Stimulated activated naive CD4-positive, alpha-beta T cell (primary cell): ENCODE data around the gene NEUROD4.

ENCODE experiments used
- DNase-seq, 6 experiments: peaks; one replicate each; lab custom pipeline; 2025; lab: John Stamatoyannopoulos, UW

NEUROD4 gene

GRCh38 chr12:54998958-54999510, 20.7 kb upstream of the NEUROD4 start:
- DNase-seq: no peak

- DNase-seq: peak in 2 of 6 experiments; percentile 6 to 12
Observed at GRCh38 chr12:55001198-55001868, 18.4 kb upstream of the NEUROD4 start.

GRCh38 chr12:55002355-55002754, 17.4 kb upstream of the NEUROD4 start:
- no peak for DNase-seq

- DNase-seq: no peak
Observed at GRCh38 chr12:55008944-55009585, 10.7 kb upstream of the NEUROD4 start.

GRCh38 chr12:55017416-55017925, 2.3 kb upstream of the NEUROD4 start:
- no peak for DNase-seq

GRCh38 chr12:55024575-55024974, 4.8 kb downstream of the NEUROD4 start:
- DNase-seq: no peak

GRCh38 chr12:55025508-55025907, 5.7 kb downstream of the NEUROD4 start:
- DNase-seq: no peak

GRCh38 chr12:55034218-55034617, 14.4 kb downstream of the NEUROD4 start:
- DNase-seq: no peak

- peak in 3 of 6 experiments; percentile 5 to 54 (median 32) for DNase-seq
Observed at GRCh38 chr12:55036326-55037115, 16.7 kb downstream of the NEUROD4 start.

GRCh38 chr12:55037351-55037987, 17.7 kb downstream of the NEUROD4 start:
- no peak for DNase-seq

- no peak for DNase-seq
Observed at GRCh38 chr12:55039395-55040354, 19.9 kb downstream of the NEUROD4 start.

- no peak for DNase-seq
Observed at GRCh38 chr12:55041345-55042055, 21.7 kb downstream of the NEUROD4 start.

GRCh38 chr12:55043542-55043941, 23.8 kb downstream of the NEUROD4 start:
- no peak for DNase-seq

- DNase-seq: no peak
Observed at GRCh38 chr12:55044135-55044534, 24.4 kb downstream of the NEUROD4 start.

GRCh38 chr12:55049676-55050075, 29.9 kb downstream of the NEUROD4 start:
- no peak for DNase-seq

GRCh38 chr12:55051197-55051947, 31.6 kb downstream of the NEUROD4 start:
- DNase-seq: no peak

- DNase-seq: no peak
Observed at GRCh38 chr12:55057481-55057880, 37.7 kb downstream of the NEUROD4 start.

GRCh38 chr12:55058082-55058481, 38.3 kb downstream of the NEUROD4 start:
- DNase-seq: no peak

GRCh38 chr12:55058776-55059175, 39.0 kb downstream of the NEUROD4 start:
- no peak for DNase-seq
